GM12892 (cell line): ENCODE data around the gene PARD3.

Experiments used
- POLR2A ChIP-seq: IDR thresholded peaks from 2 replicates; pipeline ENCODE4 v1.6.1; 2011; ENCODE audit warnings: low read depth, low read length, control low read depth
- POLR2AphosphoS5 ChIP-seq: IDR thresholded peaks from 2 replicates; pipeline ENCODE4 v1.6.1; 2011; ENCODE audit warnings: low read depth, low read length, control low read depth

GRCh38 chr10:34492081-34492480 is 323.0 kb downstream of the PARD3 start:
- TF ChIP-seq POLR2A, result no peak
- TF ChIP-seq POLR2AphosphoS5, result no peak
